ENCODE measurements around the gene MOBP. TPM values are rescaled to one million over a fixed set of nuclear protein-coding genes. Genes with fewer than 3 reads are reported as not detected.
"Not testable (repeated sequence)": the region's sequence is repeated elsewhere in the genome, so short reads cannot be mapped to it uniquely, and the experiment has no call there.

Gene MOBP
- total and polyA plus RNA-seq, 9 of the 15 experiments (the other 6 are each of a cell fraction or from before 2014, with no cell fraction given): 0.09 to 0.33 (median 0.11) TPM; not detected in 4

GRCh38 chr3:39418556-39419225 is 48.8 kb upstream of the MOBP start:
- H3K27ac ChIP-seq (ENCODE audit: extremely low read depth, low read depth, low read length); BruUV-seq (replicated peaks); intact Hi-C loops (cut with micrococcal nuclease); FAIRE-seq; H3K4me3 ChIP-seq; H3K9me3 ChIP-seq (replicated peaks; ENCODE audit: control insufficient read depth, insufficient read depth, low read depth, low read length); DNase-seq (ENCODE audit: extremely low read depth in 1 of 4, low spot score in 3 of 4); H3K4me1 ChIP-seq (replicated peaks in 1 of 2; ENCODE audit: control insufficient read depth in 2 of 2, insufficient read depth in 2 of 2, low read length in 2 of 2); ATAC-seq; CTCF ChIA-PET (ENCODE audit: low intra/inter-chr PET ratio); H3K27me3 ChIP-seq (ENCODE audit: control insufficient read depth in 2 of 2, insufficient read depth in 2 of 2, low read length in 2 of 2); H3K79me2 ChIP-seq (ENCODE audit: control insufficient read depth, insufficient read depth, low read length); H3K36me3 ChIP-seq (ENCODE audit: control insufficient read depth, insufficient read depth, low read length); POLR2A ChIA-PET; H3K9me1 ChIP-seq (ENCODE audit: control insufficient read depth, insufficient read depth, low read length); H3K4me2 ChIP-seq (ENCODE audit: insufficient read depth, low read length); H3K9ac ChIP-seq (ENCODE audit: insufficient read depth in 1 of 2, low read depth in 2 of 2, low read length in 2 of 2): not testable (repeated sequence)
- Histone ChIP-seq H2AFZ (ENCODE audit: low read depth, low read length) (0 out of 2 replicates have a peak overlapping the region, but pooled peaks have one; percentile 10), H4K20me1 (replicated peaks; ENCODE audit: control insufficient read depth, insufficient read depth, low read length) (peaks cover 18% of the 10 kb centered on the region)
- 0 out of 4 replicates have a peak, but pooled peaks of 1 of the 2 experiments have one; percentile 18 for TF ChIP-seq MNT (conservative IDR thresholded peaks at IDR 0.05)
- 22% methylated on average over 12 of the region's 14 CpGs for WGBS (ENCODE audit: insufficient coverage, low coverage, missing lambda C conversion rate)
- in situ Hi-C loops (cut with MboI): loop anchor here (25.0 kb wide), 1 partner anchor 1044 kb away; the partner anchor contains the start of gene RPL14

Measured in K562 (cell line).